CD8-positive, alpha-beta memory T cell (primary cell): ENCODE results near the gene NGB. TPM values are rescaled to one million over a fixed set of nuclear protein-coding genes. Genes with fewer than 3 reads are reported as not detected.
A peak's percentile ranks its signal among the peaks of the same experiment; 100 is the strongest.

ENCODE experiments used
- CTCF ChIA-PET: fragments of 350-600 bp; sonication (Branson Sonifier 250); formaldehyde crosslinking; loops from one replicate; lab custom pipeline; 2021; ENCODE audit warnings: antibody characterized with exemption; lab: Charles Lee
- POLR2A ChIA-PET: fragments of 350-600 bp; sonication (Branson Sonifier 250); formaldehyde crosslinking; loops from one replicate; lab custom pipeline; 2021; ENCODE audit warnings: antibody characterized with exemption; lab: Charles Lee
- DNase-seq, 5 donors: peaks; one replicate each; pipeline versions ENCODE4 v3.0.0 to v3.0.0-alpha.2; 2020 to 2022; ENCODE audit warnings: mixed read lengths in 1 of 5
- H3K27ac ChIP-seq: one replicate; pipeline ENCODE4 v1.7.0; 2013; ENCODE audit warnings: low read depth, mild to moderate bottlenecking, low read length, moderate library complexity
- H3K27me3 ChIP-seq: 2 replicates; pipeline ENCODE4 v1.7.0; 2013; ENCODE audit warnings: low read length, mild to moderate bottlenecking; ENCODE audit not compliant: insufficient read depth, poor library complexity, severe bottlenecking
- H3K36me3 ChIP-seq: 2 replicates; pipeline ENCODE4 v1.7.0; 2013; ENCODE audit warnings: mild to moderate bottlenecking, low read length, moderate library complexity; ENCODE audit not compliant: insufficient read depth
- H3K4me1 ChIP-seq: 2 replicates; pipeline ENCODE4 v1.7.0; 2013; ENCODE audit warnings: mild to moderate bottlenecking, low read length, moderate library complexity; ENCODE audit not compliant: insufficient read depth
- H3K4me3 ChIP-seq: 2 replicates; pipeline ENCODE4 v1.7.0; 2013; ENCODE audit warnings: mild to moderate bottlenecking, low read length
- H3K9me3 ChIP-seq: 2 replicates; pipeline ENCODE4 v1.7.0; 2013; ENCODE audit warnings: mild to moderate bottlenecking, low read length
- H3K27ac Mint-ChIP-seq, 8 donors: one replicate each; pipeline ENCODE4 v1.8.0; 2020 to 2021; ENCODE audit warnings: mixed read lengths in 8 of 8, mild to moderate bottlenecking in 6 of 8, inconsistent platforms in 3 of 8, moderate library complexity in 3 of 8
- H3K27me3 Mint-ChIP-seq, 2 donors: one replicate each; pipeline ENCODE4 v1.8.0; 2020 to 2021; ENCODE audit warnings: mixed read lengths in 2 of 2, mild to moderate bottlenecking in 1 of 2, moderate library complexity in 1 of 2
- H3K36me3 Mint-ChIP-seq, 3 donors: one replicate each; pipeline ENCODE4 v1.8.0; 2020 to 2021; ENCODE audit warnings: mixed read lengths in 3 of 3, inconsistent platforms in 1 of 3, mild to moderate bottlenecking in 1 of 3
- H3K4me1 Mint-ChIP-seq, 3 donors: one replicate each; pipeline ENCODE4 v1.8.0; 2020 to 2021; ENCODE audit warnings: mixed read lengths in 3 of 3, inconsistent platforms in 1 of 3, mild to moderate bottlenecking in 1 of 3
- H3K4me3 Mint-ChIP-seq, 7 donors: one replicate each; pipeline ENCODE4 v1.8.0; 2020 to 2021; ENCODE audit warnings: mixed read lengths in 7 of 7, mild to moderate bottlenecking in 6 of 7, moderate library complexity in 4 of 7, inconsistent platforms in 2 of 7
- H3K9me3 Mint-ChIP-seq, 5 donors: one replicate each; pipeline ENCODE4 v1.8.0; 2020 to 2022; ENCODE audit warnings: mixed read lengths in 5 of 5, mild to moderate bottlenecking in 3 of 5, moderate library complexity in 2 of 5, inconsistent platforms in 1 of 5
- polyA plus RNA-seq: library from polyadenylated mRNA; unstranded; fragments of 300-500 nt; fragmentation: Illumina TruSeq; gene quantifications from one replicate; pipeline ENCODE4 v1.2.3, GENCODE V29; 2021
- total RNA-seq, 2 experiments: library from RNA; stranded (reverse); gene quantifications; one replicate each; pipeline ENCODE4 v1.2.3, GENCODE V29; 2021

Gene NGB
- total and polyA plus RNA-seq, 3 experiments from 2014 or later: not detected

GRCh38 chr14:77249286-77249685, 21.7 kb downstream of the NGB start:
- Mint-ChIP-seq H3K4me1 (no peaks in the 10 kb centered on the region), H3K9me3 (no peaks in the 10 kb centered on the region), H3K36me3 (peaks cover 0 to 2% (median 0%) of the 10 kb centered on the region in 3 donors), H3K4me3 (no peak overlapping the region), H3K27ac (no peak overlapping the region), H3K27me3 (peaks cover 0 to 9% of the 10 kb centered on the region in 2 donors)
- H3K4me1 ChIP-seq: no peaks in the 10 kb centered on the region
- DNase-seq: no peak
- no peaks in the 10 kb centered on the region for H3K27me3 ChIP-seq
- H3K9me3 ChIP-seq: no peaks in the 10 kb centered on the region
- ChIA-PET CTCF (interaction anchor here (1.1 kb wide), 1 partner anchor 44 kb away, joined by 3 read pairs; no protein-coding TSS in a partner anchor), POLR2A (no interaction called here)
- no peak overlapping the region for H3K27ac ChIP-seq
- no peak overlapping the region for H3K4me3 ChIP-seq
- no peaks in the 10 kb centered on the region for H3K36me3 ChIP-seq

- Histone ChIP-seq H3K9me3 (no peaks in the 10 kb centered on the region), H3K4me1 (no peaks in the 10 kb centered on the region), H3K27me3 (no peaks in the 10 kb centered on the region), H3K36me3 (no peaks in the 10 kb centered on the region), H3K4me3 (no peak overlapping the region), H3K27ac (no peak overlapping the region)
- Mint-ChIP-seq H3K4me3 (no peak overlapping the region), H3K27ac (no peak overlapping the region), H3K4me1 (no peaks in the 10 kb centered on the region), H3K36me3 (peaks cover 0 to 2% (median 0%) of the 10 kb centered on the region in 3 donors), H3K27me3 (peaks cover 0 to 3% of the 10 kb centered on the region in 2 donors), H3K9me3 (no peaks in the 10 kb centered on the region)
- no peak for DNase-seq
- ChIA-PET CTCF (no interaction called here), POLR2A (no interaction called here)
Observed at GRCh38 chr14:77248666-77249065, 22.3 kb downstream of the NGB start.

- H3K27me3 ChIP-seq: no peaks in the 10 kb centered on the region
- H3K4me3 ChIP-seq: no peak overlapping the region
- Mint-ChIP-seq H3K27me3 (peaks cover 0 to 1% of the 10 kb centered on the region in 2 donors), H3K9me3 (no peaks in the 10 kb centered on the region), H3K36me3 (peaks cover 0 to 2% (median 0%) of the 10 kb centered on the region in 3 donors), H3K27ac (no peak overlapping the region), H3K4me1 (no peaks in the 10 kb centered on the region), H3K4me3 (no peak overlapping the region)
- ChIA-PET POLR2A (no interaction called here), CTCF (no interaction called here)
- H3K9me3 ChIP-seq: no peaks in the 10 kb centered on the region
- H3K4me1 ChIP-seq: no peaks in the 10 kb centered on the region
- no peaks in the 10 kb centered on the region for H3K36me3 ChIP-seq
- no peak overlapping the region for H3K27ac ChIP-seq
- DNase-seq: no peak
Observed at GRCh38 chr14:77246784-77247183, 24.2 kb downstream of the NGB start.

GRCh38 chr14:77245820-77246219, 25.2 kb downstream of the NGB start:
- CTCF ChIA-PET: no interaction called here
- Histone ChIP-seq H3K36me3 (no peaks in the 10 kb centered on the region), H3K27me3 (no peaks in the 10 kb centered on the region), H3K9me3 (no peaks in the 10 kb centered on the region), H3K4me1 (no peaks in the 10 kb centered on the region), H3K4me3 (no peak overlapping the region), H3K27ac (no peak overlapping the region)
- no peak overlapping the region for H3K27ac Mint-ChIP-seq
- no peak for DNase-seq
- H3K9me3 Mint-ChIP-seq: no peaks in the 10 kb centered on the region
- H3K36me3 Mint-ChIP-seq: peaks cover 0 to 2% (median 0%) of the 10 kb centered on the region in 3 donors
- peaks cover 0 to 1% of the 10 kb centered on the region in 2 donors for H3K27me3 Mint-ChIP-seq
- POLR2A ChIA-PET: no interaction called here
- H3K4me3 Mint-ChIP-seq: no peak overlapping the region
- no peaks in the 10 kb centered on the region for H3K4me1 Mint-ChIP-seq

- Histone ChIP-seq H3K27ac (no peak overlapping the region), H3K4me1 (no peaks in the 10 kb centered on the region)
- no peaks in the 10 kb centered on the region for H3K9me3 Mint-ChIP-seq
Observed at GRCh38 chr14:77243853-77244252, 27.2 kb downstream of the NGB start.

GRCh38 chr14:77242752-77243151, 28.3 kb downstream of the NGB start:
- H3K27me3 ChIP-seq: no peaks in the 10 kb centered on the region
- H3K9me3 ChIP-seq: no peaks in the 10 kb centered on the region
- POLR2A ChIA-PET: no interaction called here

More at GRCh38 chr14:77243853-77244252, 27.2 kb downstream of the NGB start:
- H3K27me3 ChIP-seq: no peaks in the 10 kb centered on the region
- H3K36me3 ChIP-seq: no peaks in the 10 kb centered on the region
- no peaks in the 10 kb centered on the region for H3K9me3 ChIP-seq
- no peaks in the 10 kb centered on the region for H3K4me1 Mint-ChIP-seq
- peaks cover 0 to 2% (median 0%) of the 10 kb centered on the region in 3 donors for H3K36me3 Mint-ChIP-seq
- no peak overlapping the region for H3K4me3 ChIP-seq
- no peak overlapping the region for H3K27ac Mint-ChIP-seq
- ChIA-PET POLR2A (no interaction called here), CTCF (no interaction called here)
- peaks cover 0 to 2% of the 10 kb centered on the region in 2 donors for H3K27me3 Mint-ChIP-seq
- DNase-seq: no peak
- H3K4me3 Mint-ChIP-seq: no peak overlapping the region

GRCh38 chr14:77241955-77242354, 29.1 kb downstream of the NGB start:
- no peaks in the 10 kb centered on the region for H3K9me3 Mint-ChIP-seq
- no peak overlapping the region for H3K27ac Mint-ChIP-seq
- POLR2A ChIA-PET: no interaction called here
- H3K36me3 ChIP-seq: no peaks in the 10 kb centered on the region
- H3K27ac ChIP-seq: no peak overlapping the region
- peak in 1 of 5 donors; percentile 15 for DNase-seq
- no peak overlapping the region for H3K4me3 Mint-ChIP-seq
- H3K27me3 Mint-ChIP-seq: peaks cover 0 to 2% of the 10 kb centered on the region in 2 donors
- H3K36me3 Mint-ChIP-seq: peaks cover 0 to 2% (median 0%) of the 10 kb centered on the region in 3 donors
- H3K27me3 ChIP-seq: no peaks in the 10 kb centered on the region
- H3K9me3 ChIP-seq: no peaks in the 10 kb centered on the region
- H3K4me3 ChIP-seq: no peak overlapping the region
- CTCF ChIA-PET: no interaction called here
- H3K4me1 Mint-ChIP-seq: no peaks in the 10 kb centered on the region
- no peaks in the 10 kb centered on the region for H3K4me1 ChIP-seq

More at GRCh38 chr14:77242752-77243151, 28.3 kb downstream of the NGB start:
- Histone ChIP-seq H3K27ac (no peak overlapping the region), H3K36me3 (no peaks in the 10 kb centered on the region), H3K4me3 (no peak overlapping the region), H3K4me1 (no peaks in the 10 kb centered on the region)
- CTCF ChIA-PET: no interaction called here
- H3K4me1 Mint-ChIP-seq: no peaks in the 10 kb centered on the region
- peaks cover 0 to 2% of the 10 kb centered on the region in 2 donors for H3K27me3 Mint-ChIP-seq
- DNase-seq: no peak
- peaks cover 0 to 2% (median 0%) of the 10 kb centered on the region in 3 donors for H3K36me3 Mint-ChIP-seq
- H3K4me3 Mint-ChIP-seq: no peak overlapping the region
- H3K27ac Mint-ChIP-seq: peak overlapping the region in 1 of 8 donors; percentile 3
- no peaks in the 10 kb centered on the region for H3K9me3 Mint-ChIP-seq

- no peaks in the 10 kb centered on the region for H3K4me1 ChIP-seq
- H3K36me3 Mint-ChIP-seq: no peaks in the 10 kb centered on the region
- H3K9me3 ChIP-seq: no peaks in the 10 kb centered on the region
- H3K27me3 ChIP-seq: no peaks in the 10 kb centered on the region
- no peaks in the 10 kb centered on the region for H3K36me3 ChIP-seq
- H3K4me3 Mint-ChIP-seq: no peak overlapping the region
- H3K27ac Mint-ChIP-seq: no peak overlapping the region
- no peak for DNase-seq
- CTCF ChIA-PET: no interaction called here
- no peak overlapping the region for H3K27ac ChIP-seq
- H3K9me3 Mint-ChIP-seq: no peaks in the 10 kb centered on the region
- no peak overlapping the region for H3K4me3 ChIP-seq
- POLR2A ChIA-PET: no interaction called here
- H3K4me1 Mint-ChIP-seq: no peaks in the 10 kb centered on the region
- H3K27me3 Mint-ChIP-seq: peaks cover 0 to 2% of the 10 kb centered on the region in 2 donors
Observed at GRCh38 chr14:77240336-77240915, 30.6 kb downstream of the NGB start.
